Hepatocyte (in vitro differentiated cells): ENCODE measurements around the gene GPC3.

Source experiments
- EZH2 ChIP-seq: fragments of 200-600 bp; sonication (generic); IDR thresholded peaks from 2 replicates; pipeline ENCODE4 v1.6.1; 2016; ENCODE audit warnings: antibody characterized with exemption, mild to moderate bottlenecking, borderline replicate concordance
- TF ChIP-seq, protein P1 (sequence below): fragments of 200-600 bp; sonication (generic); IDR thresholded peaks from 2 replicates; pipeline ENCODE4 v1.5.1; 2016; ENCODE audit warnings: antibody characterized with exemption, mild to moderate bottlenecking; ENCODE audit not compliant: poor library complexity

- TF ChIP-seq, protein P1, sequence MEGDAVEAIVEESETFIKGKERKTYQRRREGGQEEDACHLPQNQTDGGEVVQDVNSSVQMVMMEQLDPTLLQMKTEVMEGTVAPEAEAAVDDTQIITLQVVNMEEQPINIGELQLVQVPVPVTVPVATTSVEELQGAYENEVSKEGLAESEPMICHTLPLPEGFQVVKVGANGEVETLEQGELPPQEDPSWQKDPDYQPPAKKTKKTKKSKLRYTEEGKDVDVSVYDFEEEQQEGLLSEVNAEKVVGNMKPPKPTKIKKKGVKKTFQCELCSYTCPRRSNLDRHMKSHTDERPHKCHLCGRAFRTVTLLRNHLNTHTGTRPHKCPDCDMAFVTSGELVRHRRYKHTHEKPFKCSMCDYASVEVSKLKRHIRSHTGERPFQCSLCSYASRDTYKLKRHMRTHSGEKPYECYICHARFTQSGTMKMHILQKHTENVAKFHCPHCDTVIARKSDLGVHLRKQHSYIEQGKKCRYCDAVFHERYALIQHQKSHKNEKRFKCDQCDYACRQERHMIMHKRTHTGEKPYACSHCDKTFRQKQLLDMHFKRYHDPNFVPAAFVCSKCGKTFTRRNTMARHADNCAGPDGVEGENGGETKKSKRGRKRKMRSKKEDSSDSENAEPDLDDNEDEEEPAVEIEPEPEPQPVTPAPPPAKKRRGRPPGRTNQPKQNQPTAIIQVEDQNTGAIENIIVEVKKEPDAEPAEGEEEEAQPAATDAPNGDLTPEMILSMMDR = no peak
- no peak for TF ChIP-seq EZH2
Measured at GRCh38 chrX:133923548-133923947, 61.8 kb downstream of the GPC3 start.
